IMR-90 (cell line): ENCODE measurements around the gene SPTLC3. TPM values are rescaled to one million over a fixed set of nuclear protein-coding genes. Genes with fewer than 3 reads are reported as not detected.

Experiments
- ATAC-seq: fragments of 200-7000 bp; cut with Tn5 transposase; 2 replicates; pipeline ENCODE4 v1.9.1; 2020; ENCODE audit warnings: low read depth, mild to moderate bottlenecking, moderate library complexity
- BruUV-seq: library from RNA; stranded (reverse); fragments of 400-500 nt; replicated peaks from 2 replicates; lab custom pipeline; 2021; lab: Mats Ljungman, UMichigan
- CTCF ChIA-PET: fragments of 300-600 bp; formaldehyde crosslinking; extraction: SDS; loops from one replicate; lab custom pipeline; 2021; ENCODE audit warnings: antibody characterized with exemption; lab: Yijun Ruan, JAX
- POLR2A ChIA-PET: fragments of 300-600 bp; sonication (Branson Sonifier 250); formaldehyde crosslinking; loops from one replicate; lab custom pipeline; 2022; ENCODE audit warnings: antibody characterized with exemption; ENCODE audit not compliant: unreplicated experiment; lab: Charles Lee
- DNase-seq: peaks from one replicate; pipeline ENCODE4 v3.0.0; 2013
- H2AFZ ChIP-seq: replicated peaks from 2 replicates; pipeline ENCODE3; 2013; ENCODE audit warnings: low read length, mild to moderate bottlenecking; ENCODE audit not compliant: poor library complexity
- H2AK5ac ChIP-seq: 2 replicates; pipeline ENCODE4 v1.6.1; 2013; ENCODE audit warnings: low read depth, low read length, inconsistent platforms
- H2AK9ac ChIP-seq: replicated peaks from 2 replicates; pipeline ENCODE3; 2013; ENCODE audit warnings: mild to moderate bottlenecking, low read depth, low read length, moderate library complexity; ENCODE audit not compliant: poor library complexity
- H2BK120ac ChIP-seq: 2 replicates; pipeline ENCODE4 v1.6.1; 2013; ENCODE audit warnings: low read depth, low read length, inconsistent platforms
- H2BK15ac ChIP-seq: 3 replicates; pipeline ENCODE4 v1.6.1; 2013; ENCODE audit warnings: low read depth, low read length, inconsistent platforms
- H2BK20ac ChIP-seq: 2 replicates; pipeline ENCODE4 v1.6.1; 2013; ENCODE audit warnings: low read depth, mild to moderate bottlenecking, inconsistent platforms, low read length, moderate library complexity
- H2BK5ac ChIP-seq: 2 replicates; pipeline ENCODE4 v1.6.1; 2013; ENCODE audit warnings: mild to moderate bottlenecking, low read depth, low read length, inconsistent platforms; ENCODE audit not compliant: poor library complexity, severe bottlenecking
- H3K14ac ChIP-seq: replicated peaks from 2 replicates; pipeline ENCODE4 v1.6.1; 2013; ENCODE audit warnings: low read depth, low read length, inconsistent platforms
- H3K18ac ChIP-seq: 2 replicates; pipeline ENCODE4 v1.6.1; 2013; ENCODE audit warnings: low read depth, low read length, control low read depth
- H3K23ac ChIP-seq: 2 replicates; pipeline ENCODE4 v1.6.1; 2013; ENCODE audit warnings: low read depth, low read length, inconsistent platforms
- H3K27ac ChIP-seq: 2 replicates; pipeline ENCODE4 v1.5.1; 2013; ENCODE audit warnings: mild to moderate bottlenecking, control low read depth, low read length; ENCODE audit not compliant: insufficient read depth
- H3K27me3 ChIP-seq: 2 replicates; pipeline ENCODE4 v1.6.1; 2013; ENCODE audit warnings: low read length; ENCODE audit not compliant: control insufficient read depth, insufficient read depth
- H3K36me3 ChIP-seq: 2 replicates; pipeline ENCODE4 v1.6.1; 2013; ENCODE audit warnings: low read length, mixed read lengths; ENCODE audit not compliant: control insufficient read depth, insufficient read depth
- H3K4ac ChIP-seq: 2 replicates; pipeline ENCODE4 v1.6.1; 2013; ENCODE audit warnings: low read depth, low read length, inconsistent platforms
- H3K4me1 ChIP-seq: 2 replicates; pipeline ENCODE4 v1.6.1; 2013; ENCODE audit warnings: low read length, mixed read lengths; ENCODE audit not compliant: control insufficient read depth, insufficient read depth
- H3K4me2 ChIP-seq: 2 replicates; pipeline ENCODE4 v1.6.1; 2013; ENCODE audit warnings: low read depth, mild to moderate bottlenecking, control low read depth, low read length, moderate library complexity
- H3K4me3 ChIP-seq: 2 replicates; pipeline ENCODE4 v1.5.1; 2013; ENCODE audit warnings: low read depth, mild to moderate bottlenecking, control low read depth, low read length, moderate library complexity; ENCODE audit not compliant: insufficient read depth
- H3K56ac ChIP-seq: 2 replicates; pipeline ENCODE4 v1.6.1; 2013; ENCODE audit warnings: low read length, inconsistent platforms; ENCODE audit not compliant: insufficient read depth; ENCODE audit errors: extremely low read depth
- H3K79me1 ChIP-seq, 2 experiments: 2 replicates each; pipeline ENCODE4 v1.6.1; 2013; ENCODE audit warnings: low read length in 2 of 2, inconsistent platforms in 1 of 2, low read depth in 1 of 2
- H3K9ac ChIP-seq: 2 replicates; pipeline ENCODE4 v1.6.1; 2013; ENCODE audit warnings: low read depth, low read length, control low read depth
- H3K9me1 ChIP-seq: 2 replicates; pipeline ENCODE4 v1.6.1; 2013; ENCODE audit warnings: low read length, inconsistent platforms; ENCODE audit not compliant: insufficient read depth
- H3K9me3 ChIP-seq: 2 replicates; pipeline ENCODE4 v1.6.1; 2013; ENCODE audit warnings: low read length; ENCODE audit not compliant: control insufficient read depth, insufficient read depth
- H4K20me1 ChIP-seq: 2 replicates; pipeline ENCODE4 v1.6.1; 2013; ENCODE audit warnings: low read length, inconsistent platforms; ENCODE audit not compliant: insufficient read depth
- H4K5ac ChIP-seq: 2 replicates; pipeline ENCODE4 v1.6.1; 2013; ENCODE audit warnings: mild to moderate bottlenecking, low read depth, low read length, control low read depth
- H4K8ac ChIP-seq, 2 experiments: 2 replicates each; pipeline ENCODE4 v1.6.1; 2013; ENCODE audit warnings: low read depth in 2 of 2, low read length in 2 of 2, control low read depth in 1 of 2, inconsistent platforms in 1 of 2
- H4K91ac ChIP-seq: 2 replicates; pipeline ENCODE4 v1.6.1; 2013; ENCODE audit warnings: low read depth, low read length, inconsistent platforms; ENCODE audit not compliant: insufficient read depth
- FOS ChIP-seq: fragments of 150-350 bp; IDR thresholded peaks from 2 replicates; pipeline ENCODE4 v1.6.1; 2016; ENCODE audit warnings: low read depth, low read length
- MAZ ChIP-seq: IDR thresholded peaks from 2 replicates; pipeline ENCODE4 v1.6.1; 2012; ENCODE audit warnings: low read depth, mild to moderate bottlenecking, low read length, improper control_type of control experiment, moderate library complexity, borderline replicate concordance
- MXI1 ChIP-seq: IDR thresholded peaks from 2 replicates; pipeline ENCODE4 v1.6.1; 2012; ENCODE audit warnings: low read depth, mild to moderate bottlenecking, low read length, moderate library complexity, borderline replicate concordance
- RFX5 ChIP-seq: IDR thresholded peaks from 2 replicates; pipeline ENCODE4 v1.8.0; 2012; ENCODE audit warnings: low read depth, mild to moderate bottlenecking, low read length, moderate library complexity
- SMC3 ChIP-seq: fragments of 150-350 bp; IDR thresholded peaks from 2 replicates; pipeline ENCODE4 v1.6.1; 2016; ENCODE audit warnings: low read depth, mild to moderate bottlenecking, antibody characterized with exemption, low read length, moderate library complexity
- WGBS, 2 experiments: methylation state at CpG; one replicate each; pipeline versions ENCODE4 v1.1.5 to v1.1.7; 2013; ENCODE audit warnings: missing lambda C conversion rate in 2 of 2; ENCODE audit not compliant: insufficient read length in 1 of 2; ENCODE audit errors: extremely low coverage in 2 of 2; 5-methylcytosine and 5-hydroxymethylcytosine counted together
- dilution Hi-C: fragments of 300-500 bp; cut with HindIII; formaldehyde crosslinking; loops from one replicate; pipeline ENCODE4 v1.14.3; 2018; ENCODE audit warnings: low sequenced_read_pairs; ENCODE audit not compliant: unreplicated experiment
- in situ Hi-C: fragments of 300-500 bp; cut with MboI; formaldehyde crosslinking; loops from 3 replicates; pipeline ENCODE4 v1.14.3; 2019; ENCODE audit warnings: low sequenced_read_pairs, inconsistent platforms, mixed read lengths
- intact Hi-C: fragments of 100-400 bp; cut with micrococcal nuclease; formaldehyde crosslinking; loops from 2 replicates; pipeline ENCODE4 v1.10.0; 2022
- polyA plus RNA-seq, 3 experiments: library from polyadenylated mRNA; depleted of rRNA; stranded (reverse); fragments of >200 nt; gene quantifications; 2 replicates each; pipeline ENCODE4 v1.2.3, GENCODE V29; 2012; ENCODE audit warnings: low replicate concordance in 1 of 3
- total RNA-seq: library from RNA; depleted of rRNA; stranded (reverse); fragments of >200 nt; gene quantifications from 2 replicates; pipeline ENCODE4 v1.2.3, GENCODE V29; 2012

Gene SPTLC3
- total and polyA plus RNA-seq, 2 of the 4 experiments (the other 2 are of a cell fraction), result 0.44 to 1.6 TPM

- no peaks in the 10 kb centered on the region; the same call in 1 of the 2 replicates for H3K4me1 ChIP-seq
- H4K91ac ChIP-seq, result no peak overlapping the region
- DNase-seq (no peak), ATAC-seq (no peak)
- H3K56ac ChIP-seq, result no peak overlapping the region
- no peaks in the 10 kb centered on the region for H3K36me3 ChIP-seq
- WGBS, 2 experiments, result no CpG with 5 or more reads among the region's 4 CpGs
- H3K27me3 ChIP-seq, result no peaks in the 10 kb centered on the region
- H4K5ac ChIP-seq, result no peak overlapping the region
- H3K14ac ChIP-seq, result no peak overlapping the region
- H4K20me1 ChIP-seq, result no peaks in the 10 kb centered on the region
- H3K27ac ChIP-seq, result no peak overlapping the region
- no peaks in the 10 kb centered on the region for H3K9me3 ChIP-seq
- TF ChIP-seq FOS (no peak), SMC3 (no peak), MXI1 (no peak), RFX5 (no peak), MAZ (no peak)
- H2BK15ac ChIP-seq, result no peak overlapping the region
- H2BK5ac ChIP-seq, result no peak overlapping the region
- H3K9me1 ChIP-seq, result no peaks in the 10 kb centered on the region
- H2AK9ac ChIP-seq, result no peak overlapping the region
- no peak overlapping the region for H3K4ac ChIP-seq
- no TSS peak for BruUV-seq
- no peak overlapping the region for H3K4me2 ChIP-seq
- in situ Hi-C loops, result no loop called here
- no peak overlapping the region for H2BK20ac ChIP-seq
- H3K23ac ChIP-seq, result no peak overlapping the region
- H3K4me3 ChIP-seq, result no peak overlapping the region
- no peak overlapping the region for H2AK5ac ChIP-seq
- ChIA-PET POLR2A (no interaction called here), CTCF (interaction anchor here (0.6 kb wide), 1 partner anchor 432 kb away, joined by 4 read pairs; no protein-coding TSS in a partner anchor)
- no peaks in the 10 kb centered on the region for H3K79me1 ChIP-seq
- dilution Hi-C loops, result no loop called here
- H4K8ac ChIP-seq, result no peak overlapping the region
- intact Hi-C loops, result no loop called here
- no peak overlapping the region for H3K18ac ChIP-seq
- no peak overlapping the region for H2AFZ ChIP-seq
- H3K9ac ChIP-seq, result no peak overlapping the region
- no peak overlapping the region for H2BK120ac ChIP-seq
Measured at GRCh38 chr20:13098720-13099355, 90.1 kb downstream of the SPTLC3 start.
